SK-N-MC (cell line): Measurements from ENCODE around the gene RAB7B.

ENCODE experiments used
- EZH2 ChIP-seq: fragments of 200-600 bp; sonication (generic); IDR thresholded peaks from one replicate; pipeline ENCODE4 v1.6.1; 2017; ENCODE audit warnings: antibody characterized with exemption
- FOXP2 ChIP-seq: optimal IDR thresholded peaks from 2 replicates; pipeline ENCODE3; 2011; ENCODE audit warnings: mild to moderate bottlenecking, moderate library complexity; ENCODE audit not compliant: insufficient read depth; ENCODE audit errors: extremely low read length, control extremely low read depth
- POLR2AphosphoS5 ChIP-seq: IDR thresholded peaks from 2 replicates; pipeline ENCODE4 v1.6.1; 2012; ENCODE audit warnings: mild to moderate bottlenecking, low read depth, low read length, borderline replicate concordance

GRCh38 chr1:206014601-206015000 is 11.4 kb upstream of the RAB7B start:
- TF ChIP-seq POLR2AphosphoS5 (no peak), EZH2 (no peak), FOXP2 (no peak)
